Stimulated activated CD8-positive, alpha-beta memory T cell treated with anti-CD3 and anti-CD28 coated beads, Interleukin-15, amount 100 ng/mL, for 24 hours (primary cell): ENCODE measurements around the gene APRT.

Source experiments
- DNase-seq: peaks from one replicate; pipeline ENCODE4 v3.0.0-alpha.2; 2020; ENCODE audit warnings: low read depth

Gene APRT

GRCh38 chr16:88811769-88812512 lies at the start of gene APRT:
Gene APRT, minus strand, starts transcription at chr16:88811928. Its CDS starts 29 bp downstream, at chr16:88811899.
- peak; percentile 93 for DNase-seq

DNA sequence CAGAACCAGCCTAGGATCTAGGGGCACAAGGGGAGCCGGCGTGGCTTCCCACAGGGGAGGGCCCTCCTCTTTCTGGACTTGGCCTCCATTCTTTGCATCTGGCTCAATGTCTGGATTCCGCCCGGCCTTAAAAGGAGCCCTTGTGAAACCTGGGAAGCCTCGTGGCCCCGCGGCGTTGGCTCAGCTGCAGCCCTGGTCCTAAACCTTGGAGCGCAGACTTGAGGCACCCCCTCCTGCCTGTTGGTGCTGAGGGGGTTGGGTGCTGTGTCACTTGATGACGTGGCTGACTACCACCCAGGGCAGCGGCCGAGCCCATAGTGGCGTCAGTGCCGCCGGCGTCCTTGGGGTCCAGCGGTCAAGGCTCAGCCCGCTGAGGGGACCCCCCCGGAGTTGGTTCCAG lies 49.6 kb upstream of the APRT start:
- no peak for DNase-seq

- DNase-seq: no peak
Measured at GRCh38 chr16:88859381-88860091, 47.8 kb upstream of the APRT start.

GRCh38 chr16:88857728-88858339 lies 46.1 kb upstream of the APRT start:
- peak; percentile 16 for DNase-seq

- peak; percentile 99 for DNase-seq
Measured at GRCh38 chr16:88856828-88857727, 45.4 kb upstream of the APRT start, which contains the start of the genes GALNS and TRAPPC2L. Gene GALNS, minus strand, starts transcription at chr16:88856947. Its CDS starts 70 bp downstream, at chr16:88856877. Gene TRAPPC2L, plus strand, starts transcription at chr16:88857127. Its CDS starts 24 bp downstream, at chr16:88857151.

GRCh38 chr16:88856122-88856827 lies 44.5 kb upstream of the APRT start:
- no peak for DNase-seq

GRCh38 chr16:88855736-88856121 lies 44.0 kb upstream of the APRT start:
- no peak for DNase-seq

GRCh38 chr16:88855176-88855575 lies 43.4 kb upstream of the APRT start:
- no peak for DNase-seq

- DNase-seq: no peak
Measured at GRCh38 chr16:88854306-88855111, 42.8 kb upstream of the APRT start.

DNA sequence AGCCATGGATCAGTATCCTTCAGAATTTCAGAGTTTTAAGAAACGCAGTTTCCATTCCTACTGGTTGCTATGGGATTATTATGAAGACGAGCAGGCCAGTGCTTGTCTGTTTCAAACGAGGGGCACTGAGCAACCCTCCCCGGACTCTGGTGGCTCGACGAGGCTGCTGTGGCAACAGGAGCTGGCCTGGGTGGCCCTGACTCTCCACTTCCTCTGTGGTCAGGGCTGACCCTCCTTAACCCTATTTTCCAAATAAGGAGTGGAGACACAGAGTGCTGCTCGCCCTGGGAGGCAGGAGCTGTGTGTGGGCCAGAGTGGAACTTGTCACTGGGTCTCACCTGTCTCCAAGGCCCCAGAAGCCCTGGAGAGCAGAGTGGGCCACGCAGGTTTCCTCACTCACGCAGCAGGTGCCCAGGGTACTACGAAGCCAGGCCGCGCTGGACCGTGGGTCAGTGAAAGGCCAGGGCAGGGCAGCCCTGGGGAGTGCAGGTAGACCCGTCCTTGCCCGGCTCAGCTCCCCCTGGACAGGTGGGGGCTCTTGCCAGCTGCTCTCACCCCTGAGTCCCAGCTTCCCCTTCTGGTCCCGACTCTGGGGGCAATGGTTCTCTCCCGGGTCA lies 41.7 kb upstream of the APRT start:
- DNase-seq: no peak

DNA sequence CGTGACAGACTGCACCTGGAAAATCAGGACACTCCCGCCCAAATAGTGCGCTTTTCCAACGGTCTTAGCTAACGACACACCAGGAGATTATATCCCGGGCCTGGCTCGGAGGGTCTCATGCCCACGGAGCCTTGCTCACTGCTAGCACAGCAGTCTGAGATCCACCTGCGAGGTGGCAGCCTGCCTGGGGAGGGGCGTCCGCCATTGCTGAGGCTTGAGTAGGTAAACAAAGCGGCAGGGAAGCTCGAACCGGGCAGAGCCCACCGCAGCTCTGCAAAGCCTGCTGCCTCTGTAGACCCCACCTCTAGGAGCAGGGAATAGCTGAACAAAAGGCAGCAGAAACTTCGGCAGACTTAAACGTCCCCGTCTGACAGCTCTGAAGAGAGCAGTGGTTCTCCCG lies 39.9 kb upstream of the APRT start:
- DNase-seq: no peak

DNA sequence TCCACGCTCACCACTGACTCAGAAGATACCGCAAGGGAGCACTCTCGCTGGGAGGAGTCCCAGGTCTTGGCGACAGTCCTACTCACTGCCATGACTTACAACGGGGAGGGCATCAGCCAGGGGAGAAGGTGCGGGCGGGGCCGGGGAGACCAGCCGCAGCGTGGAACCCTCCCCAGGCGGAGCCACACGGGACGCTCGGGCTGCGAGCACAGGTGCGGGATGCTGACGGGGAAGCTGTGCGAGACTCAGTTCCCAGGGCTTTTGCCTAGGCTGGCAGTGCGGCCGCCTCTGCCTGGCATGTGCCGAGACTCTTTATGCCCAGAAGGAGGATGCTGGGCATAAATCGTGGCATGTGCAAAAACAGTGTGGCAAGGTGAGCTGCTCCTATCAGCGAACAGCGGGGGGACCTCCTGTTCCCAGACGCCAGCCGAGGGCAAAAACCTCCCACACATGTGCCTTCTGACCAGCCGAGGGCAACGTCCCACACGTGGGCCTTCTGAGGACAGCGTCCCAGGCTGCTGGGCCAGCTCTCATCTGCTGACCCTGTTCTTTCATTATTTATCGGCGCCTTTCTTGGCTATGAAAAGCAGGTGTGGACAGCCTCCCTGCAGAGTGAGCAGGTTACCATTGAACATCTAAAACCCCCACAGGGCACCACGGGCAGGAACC lies 38.9 kb upstream of the APRT start:
- no peak for DNase-seq

DNA sequence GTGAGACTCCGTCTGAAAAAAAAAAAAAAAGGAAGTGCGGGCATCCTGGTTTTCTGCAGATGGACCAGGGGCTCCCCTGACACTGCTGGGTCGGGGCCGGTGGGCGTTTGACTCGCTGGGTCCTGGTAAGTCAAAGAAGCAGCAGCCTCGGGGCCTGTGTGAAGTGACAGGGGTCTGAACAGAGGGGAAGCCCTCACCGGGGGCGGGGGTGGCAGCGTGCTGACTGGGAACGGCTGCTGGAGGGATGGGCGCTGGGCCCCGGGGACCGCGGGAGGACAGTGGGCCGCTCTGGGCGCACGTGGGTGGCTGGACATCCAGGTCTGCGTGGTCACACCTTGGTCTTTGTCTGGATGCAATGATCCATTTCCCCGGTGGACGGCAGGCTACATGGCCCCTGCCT lies 36.8 kb upstream of the APRT start:
- DNase-seq: no peak

DNA sequence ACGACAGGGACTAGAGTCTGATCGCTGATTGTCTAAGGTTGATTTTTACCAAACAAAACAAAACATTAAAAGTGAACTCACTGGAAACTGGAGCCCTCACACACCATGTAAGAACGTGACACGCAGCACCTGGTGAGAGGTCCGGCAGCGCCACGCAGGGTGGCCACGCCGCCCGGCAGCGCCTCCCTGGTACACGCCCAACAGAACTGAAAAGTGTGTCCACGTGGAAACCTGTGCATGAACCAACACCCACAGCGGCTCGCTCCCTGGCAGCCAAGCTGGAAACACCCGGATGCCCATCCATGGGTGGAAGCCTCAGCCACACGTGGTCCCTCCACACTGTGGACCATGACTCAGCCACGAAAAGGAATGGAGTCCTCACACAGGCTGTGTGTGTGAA lies 35.9 kb upstream of the APRT start:
- DNase-seq: no peak

GRCh38 chr16:88846088-88846487 lies 34.4 kb upstream of the APRT start:
- DNase-seq: no peak

GRCh38 chr16:88844419-88845036 lies 32.8 kb upstream of the APRT start:
- DNase-seq: no peak

DNA sequence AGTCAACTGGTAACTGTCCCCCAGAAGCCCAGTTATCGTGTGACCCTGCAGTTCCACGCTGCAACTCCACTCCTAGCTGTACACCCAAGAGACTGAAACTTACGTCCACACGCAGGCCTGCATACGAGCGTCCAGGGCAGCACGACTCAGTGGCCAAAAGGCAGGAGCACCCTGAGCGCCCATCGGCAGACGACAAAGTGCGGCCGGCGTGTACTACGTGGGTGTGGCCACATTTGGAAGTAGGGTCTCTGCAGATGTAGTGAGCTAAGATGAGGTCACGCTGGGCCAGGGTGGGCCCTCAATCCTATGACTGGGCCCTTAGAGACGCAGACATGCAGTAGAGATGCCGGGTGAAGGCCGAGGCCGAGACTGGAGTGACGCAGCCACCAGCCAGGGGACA lies 31.5 kb upstream of the APRT start:
- no peak for DNase-seq

DNA sequence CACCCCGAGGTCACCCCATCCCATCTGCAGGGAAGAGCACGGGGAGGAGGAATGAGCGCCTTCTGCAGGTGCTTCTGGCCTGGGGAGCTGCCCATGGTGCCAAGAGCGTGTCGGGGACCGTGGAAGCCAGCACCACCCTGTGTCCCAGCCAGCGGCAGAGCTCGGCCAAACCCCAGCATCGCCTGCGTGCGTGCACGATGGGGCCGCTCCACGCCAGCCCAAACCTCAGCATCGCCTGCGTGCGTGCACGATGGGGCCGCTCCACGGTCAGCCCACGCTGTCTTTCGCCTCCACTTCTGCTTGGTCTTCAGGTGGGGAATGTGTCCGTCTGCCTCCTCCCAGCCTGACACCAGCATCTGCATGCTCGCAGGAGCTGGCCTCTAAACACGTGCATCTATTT lies 31.1 kb upstream of the APRT start:
- no peak for DNase-seq

DNA sequence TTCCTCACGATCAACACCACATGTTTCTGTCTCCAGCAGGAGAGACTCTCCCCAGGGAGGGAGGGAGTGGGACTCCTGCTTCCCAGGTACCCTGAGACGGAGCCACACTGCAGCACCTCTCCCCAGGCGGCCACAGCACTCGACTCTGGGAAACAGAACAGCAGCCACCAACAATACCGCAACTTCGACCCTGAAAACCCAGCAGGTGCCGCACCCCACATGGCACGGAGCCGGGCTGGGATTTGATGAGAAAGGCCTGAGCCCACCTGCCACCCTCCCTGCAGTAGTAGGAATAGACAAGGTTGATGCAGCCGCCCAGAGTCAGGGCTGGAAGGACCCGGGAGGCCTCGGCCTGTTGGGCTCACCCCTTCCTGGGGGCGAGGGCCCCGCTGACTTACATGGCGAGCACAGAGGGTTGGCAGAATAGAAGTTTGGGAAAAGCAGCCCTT lies 30.6 kb upstream of the APRT start:
- no peak for DNase-seq
